ENCODE data around the gene ZNF83.
"Not testable (repeated sequence)": the region's sequence is repeated elsewhere in the genome, so short reads cannot be mapped to it uniquely, and the experiment has no call there.

ZNF83 gene

GRCh38 chr19:52638601-52639000, 446 bp upstream of the ZNF83 start:
- no peak for DNase-seq

GRCh38 chr19:52635786-52636570, 2.2 kb downstream of the ZNF83 start:
- no peak for DNase-seq

GRCh38 chr19:52627441-52627840, 10.7 kb downstream of the ZNF83 start:
- DNase-seq = not testable (repeated sequence)

GRCh38 chr19:52626915-52627314, 11.2 kb downstream of the ZNF83 start:
- no peak for DNase-seq

- no peak for DNase-seq
These were observed 15.9 kb downstream of the ZNF83 start for GRCh38 chr19:52622261-52622660.

- no peak for DNase-seq
These were observed 16.8 kb downstream of the ZNF83 start for GRCh38 chr19:52621376-52621775.

GRCh38 chr19:52613299-52613906, 24.8 kb downstream of the ZNF83 start:
- DNase-seq = no peak

GRCh38 chr19:52603558-52604207, 34.5 kb downstream of the ZNF83 start:
- no peak for DNase-seq

- no peak for DNase-seq
These were observed 35.2 kb downstream of the ZNF83 start for GRCh38 chr19:52602941-52603340.

- not testable (repeated sequence) for DNase-seq
These were observed 36.2 kb downstream of the ZNF83 start for GRCh38 chr19:52601974-52602366.

- DNase-seq = peak; percentile 92
These were observed 36.9 kb downstream of the ZNF83 start for GRCh38 chr19:52601025-52601973.

- no peak for DNase-seq
These were observed 37.5 kb downstream of the ZNF83 start for GRCh38 chr19:52600639-52601024.

- DNase-seq = no peak
These were observed 38.9 kb downstream of the ZNF83 start for GRCh38 chr19:52599241-52599640.

GRCh38 chr19:52593441-52593840, 44.7 kb downstream of the ZNF83 start:
- DNase-seq = not testable (repeated sequence)

GRCh38 chr19:52592301-52592700, 45.9 kb downstream of the ZNF83 start:
- DNase-seq = peak; percentile 24

- no peak for DNase-seq
These were observed 47.4 kb downstream of the ZNF83 start for GRCh38 chr19:52590728-52591127.

GRCh38 chr19:52585604-52586003, 52.6 kb downstream of the ZNF83 start:
- DNase-seq = no peak

GRCh38 chr19:52584736-52585440, 53.3 kb downstream of the ZNF83 start:
- no peak for DNase-seq

GRCh38 chr19:52570000-52570861, 67.9 kb downstream of the ZNF83 start, which contains the start of gene ZNF701:
Gene ZNF701, plus strand, starts transcription at chr19:52570287. Its CDS starts 3,861 bp downstream, at chr19:52574148.
- peak; percentile 95 for DNase-seq

- DNase-seq = not testable (repeated sequence)
These were observed 68.5 kb downstream of the ZNF83 start for GRCh38 chr19:52569638-52569999.

GRCh38 chr19:52567921-52568320, 70.2 kb downstream of the ZNF83 start:
- DNase-seq = no peak
